Dermis blood vessel endothelial cell (primary cell): Measurements from ENCODE around the gene ADD1. TPM values are rescaled to one million over a fixed set of nuclear protein-coding genes. Genes with fewer than 3 reads are reported as not detected.

Experiments used
- DNase-seq: peaks from one replicate; pipeline ENCODE4 v3.0.0; 2010
- total RNA-seq: library from RNA; depleted of rRNA; stranded (reverse); fragments of >200 nt; gene quantifications from 2 replicates; pipeline ENCODE4 v1.2.3, GENCODE V29; 2014

ADD1 gene, protein sequence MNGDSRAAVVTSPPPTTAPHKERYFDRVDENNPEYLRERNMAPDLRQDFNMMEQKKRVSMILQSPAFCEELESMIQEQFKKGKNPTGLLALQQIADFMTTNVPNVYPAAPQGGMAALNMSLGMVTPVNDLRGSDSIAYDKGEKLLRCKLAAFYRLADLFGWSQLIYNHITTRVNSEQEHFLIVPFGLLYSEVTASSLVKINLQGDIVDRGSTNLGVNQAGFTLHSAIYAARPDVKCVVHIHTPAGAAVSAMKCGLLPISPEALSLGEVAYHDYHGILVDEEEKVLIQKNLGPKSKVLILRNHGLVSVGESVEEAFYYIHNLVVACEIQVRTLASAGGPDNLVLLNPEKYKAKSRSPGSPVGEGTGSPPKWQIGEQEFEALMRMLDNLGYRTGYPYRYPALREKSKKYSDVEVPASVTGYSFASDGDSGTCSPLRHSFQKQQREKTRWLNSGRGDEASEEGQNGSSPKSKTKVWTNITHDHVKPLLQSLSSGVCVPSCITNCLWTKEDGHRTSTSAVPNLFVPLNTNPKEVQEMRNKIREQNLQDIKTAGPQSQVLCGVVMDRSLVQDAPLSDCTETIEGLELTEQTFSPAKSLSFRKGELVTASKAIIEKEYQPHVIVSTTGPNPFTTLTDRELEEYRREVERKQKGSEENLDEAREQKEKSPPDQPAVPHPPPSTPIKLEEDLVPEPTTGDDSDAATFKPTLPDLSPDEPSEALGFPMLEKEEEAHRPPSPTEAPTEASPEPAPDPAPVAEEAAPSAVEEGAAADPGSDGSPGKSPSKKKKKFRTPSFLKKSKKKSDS
- 168 and 270 TPM in 2 replicates for total RNA-seq

GRCh38 chr4:2843263-2843940, at the start of gene ADD1:
TSS of gene ADD1 (plus strand) at chr4:2843844. CDS start at chr4:2875916, 32,072 bp downstream.
- peak; percentile 97 for DNase-seq

DNA sequence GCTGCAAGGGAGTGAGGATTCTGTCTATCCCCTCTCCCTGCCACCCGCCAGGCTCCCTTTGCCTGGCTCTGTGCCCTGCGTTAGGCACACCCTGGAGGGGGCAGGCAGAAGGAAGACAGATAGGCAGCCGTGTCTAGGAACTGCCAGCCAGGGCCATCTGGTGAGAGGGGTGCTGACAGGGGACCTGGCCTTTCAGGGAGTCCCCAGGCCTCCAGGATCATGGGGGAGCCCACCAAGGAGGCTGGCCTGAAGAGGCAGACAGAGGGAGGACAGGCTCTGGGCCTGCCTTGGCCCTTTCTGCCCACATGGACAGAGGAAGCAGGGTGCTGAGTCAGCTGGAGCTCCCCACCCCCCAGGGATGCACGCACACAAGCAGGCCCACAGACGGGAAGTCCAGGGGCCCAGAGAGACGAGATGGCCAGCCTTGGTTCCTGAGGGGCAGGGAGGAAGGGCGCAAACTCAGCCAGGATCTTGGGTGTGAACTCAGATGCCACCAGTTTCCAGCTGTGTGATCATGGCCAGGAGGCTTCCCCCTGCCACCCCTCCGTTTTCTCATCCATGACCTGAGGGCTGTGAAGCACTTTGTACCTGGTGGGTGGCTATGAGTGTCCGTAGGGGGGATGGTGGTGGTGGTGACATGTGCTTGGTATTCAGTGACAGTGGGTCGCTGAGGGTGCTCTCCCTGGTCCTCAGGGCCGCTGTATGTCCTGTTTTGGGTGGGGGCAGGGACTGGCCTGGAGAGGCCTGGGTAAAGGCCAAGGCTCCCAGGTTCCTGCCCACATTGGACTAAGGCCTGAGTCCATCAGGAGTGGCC, 49.0 kb upstream of the ADD1 start:
- peak; percentile 61 for DNase-seq

DNA sequence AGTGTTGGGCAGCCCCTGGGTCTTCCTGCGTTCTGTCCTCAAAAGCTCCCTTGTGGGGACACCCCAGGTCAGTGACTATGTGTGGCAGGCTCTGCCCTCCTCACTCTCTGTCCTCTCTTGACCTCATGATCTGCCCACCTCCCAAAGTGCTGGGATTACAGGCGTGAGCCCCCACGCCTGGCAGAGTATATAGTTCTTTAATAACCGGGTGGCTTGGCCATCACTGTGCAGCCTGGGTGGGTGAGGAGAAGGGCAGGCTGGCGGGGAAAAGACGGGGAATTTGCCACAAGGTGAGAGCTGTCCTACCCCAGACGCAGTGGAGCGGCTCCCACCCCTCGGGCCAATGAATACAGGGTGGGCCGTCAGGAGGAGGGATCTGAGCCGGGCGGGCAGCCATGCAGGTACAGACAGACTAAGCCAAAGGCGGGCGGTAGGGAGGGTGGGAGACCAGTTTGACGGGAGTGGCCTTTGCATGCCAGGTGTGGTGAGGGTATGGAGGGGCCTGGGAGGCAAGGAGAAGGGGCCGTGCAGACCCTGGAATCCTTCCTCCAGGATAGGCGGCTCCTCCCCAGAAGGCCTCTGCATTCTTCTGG, 48.2 kb upstream of the ADD1 start:
- no peak for DNase-seq

- DNase-seq: peak; percentile 48
These were observed 47.5 kb upstream of the ADD1 start for GRCh38 chr4:2795893-2796848.

DNA sequence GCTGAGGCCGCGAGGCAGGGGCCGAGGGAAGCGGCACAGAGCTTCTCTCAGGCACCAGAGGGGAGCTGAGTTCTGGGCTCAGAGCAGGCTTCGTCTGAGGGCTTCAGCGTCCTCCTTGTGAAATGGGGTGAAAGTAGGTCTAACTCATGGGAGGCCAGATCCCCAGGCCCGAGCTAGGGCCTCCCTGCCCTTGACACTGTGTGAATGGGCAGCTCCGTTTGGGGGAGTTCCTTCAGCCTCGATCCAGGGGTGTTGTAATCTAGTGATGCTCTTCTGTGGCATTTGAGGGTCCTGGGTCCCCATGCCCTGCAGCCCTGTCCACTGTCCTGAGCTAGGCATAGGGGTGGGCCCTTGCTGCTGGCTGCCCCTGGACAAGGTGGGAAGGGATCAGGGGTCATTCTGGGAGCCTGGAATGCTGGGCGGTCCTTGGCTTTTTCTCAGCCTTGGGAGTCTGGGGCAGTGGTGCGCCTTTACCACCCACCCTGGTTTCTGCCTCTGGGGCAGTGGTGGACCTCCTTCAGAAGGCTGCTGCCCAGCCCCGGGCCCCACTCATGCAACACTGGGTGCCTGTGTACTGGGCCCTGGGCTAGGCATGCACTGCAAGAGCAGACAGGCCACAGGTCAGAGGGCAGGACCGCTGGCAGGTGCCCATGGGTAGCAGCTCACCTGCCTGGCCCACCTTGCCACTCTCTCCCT, 46.6 kb upstream of the ADD1 start:
- no peak for DNase-seq

DNA sequence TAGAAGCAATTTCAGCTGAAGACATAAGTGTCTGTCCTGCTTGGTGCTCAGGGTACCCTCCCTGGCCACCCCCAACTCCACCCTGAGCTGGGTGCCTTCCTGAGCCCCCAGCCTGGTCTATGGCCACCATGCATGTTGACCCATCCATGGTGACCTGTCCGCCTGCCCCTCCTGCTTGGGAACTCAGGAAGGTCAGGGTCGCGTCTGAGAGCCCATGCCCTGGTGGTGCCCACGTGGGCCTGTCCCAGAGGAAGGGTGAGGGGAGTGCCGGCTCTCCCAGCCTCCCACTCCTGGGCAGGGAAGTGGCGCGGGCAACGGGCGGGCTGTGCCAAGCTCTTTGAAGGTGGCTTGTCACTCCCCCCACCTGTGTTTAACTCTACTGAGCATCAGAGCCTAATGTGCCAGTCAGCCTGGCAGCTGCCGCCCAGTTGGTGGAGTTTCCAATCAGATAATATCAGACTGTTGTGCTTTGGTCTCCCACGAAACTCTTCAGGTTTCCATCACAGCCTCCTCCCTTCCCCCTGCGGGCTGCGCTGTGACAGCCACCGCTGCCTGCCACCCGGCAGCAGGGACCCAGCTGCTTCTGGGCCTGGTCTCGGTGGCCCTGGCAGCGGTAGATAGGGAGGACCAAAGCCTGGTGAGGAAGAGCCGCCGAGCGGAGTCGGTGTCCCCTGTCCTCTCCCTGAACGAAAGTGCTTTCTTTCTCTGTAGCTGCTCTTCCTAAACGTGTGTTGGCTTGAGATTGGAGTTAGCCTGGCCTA, 45.9 kb upstream of the ADD1 start:
- no peak for DNase-seq

- peak; percentile 88 for DNase-seq
These were observed 45.0 kb upstream of the ADD1 start for GRCh38 chr4:2798399-2799223.

GRCh38 chr4:2799224-2799911, 44.3 kb upstream of the ADD1 start:
- DNase-seq: no peak

GRCh38 chr4:2799971-2800690, 43.5 kb upstream of the ADD1 start:
- no peak for DNase-seq

- DNase-seq: peak; percentile 43
These were observed 42.7 kb upstream of the ADD1 start for GRCh38 chr4:2800691-2801596.

DNA sequence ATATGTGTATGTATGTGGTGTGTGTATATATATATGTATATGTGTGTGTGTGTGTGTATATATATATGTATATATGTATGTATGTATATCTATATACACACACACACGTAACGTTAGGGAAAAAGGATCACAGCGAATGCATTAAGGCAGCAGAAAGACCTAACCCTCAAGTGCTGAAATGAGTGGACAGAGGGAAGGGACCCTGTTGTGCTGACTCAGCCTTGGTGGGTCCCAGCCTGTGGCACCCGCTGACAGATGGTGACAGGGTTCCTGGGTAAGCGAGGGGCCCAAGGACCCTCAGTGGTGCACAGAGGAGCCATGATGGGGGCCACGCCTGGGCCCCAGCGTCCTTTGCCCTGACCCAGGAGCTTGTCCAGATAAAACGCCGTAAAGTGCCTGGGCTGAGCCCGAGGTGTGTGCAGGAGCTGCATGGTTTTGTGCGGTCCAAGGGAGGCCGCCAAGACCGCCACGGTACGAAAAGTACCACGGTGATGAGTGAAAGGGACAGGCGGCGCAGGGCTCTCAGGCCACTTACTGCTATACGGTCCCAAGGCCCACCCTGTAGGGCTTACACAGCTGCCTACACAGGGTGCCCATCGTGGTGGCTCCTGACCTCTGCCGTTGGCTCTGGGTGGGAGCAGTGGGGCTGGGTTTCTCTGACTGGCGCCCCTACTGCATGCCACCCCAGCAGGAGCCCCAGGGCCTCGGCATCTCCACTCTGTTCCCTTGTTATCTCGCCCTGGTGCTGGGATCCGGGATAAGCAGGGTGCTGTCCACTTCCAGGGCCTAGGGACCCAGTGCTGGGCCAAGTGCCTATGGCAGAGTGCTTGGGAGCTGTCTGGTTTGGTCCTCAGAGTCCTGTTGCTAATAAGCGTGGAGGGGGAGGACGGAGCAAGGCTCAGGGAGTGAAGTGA, 40.8 kb upstream of the ADD1 start:
- no peak for DNase-seq

DNA sequence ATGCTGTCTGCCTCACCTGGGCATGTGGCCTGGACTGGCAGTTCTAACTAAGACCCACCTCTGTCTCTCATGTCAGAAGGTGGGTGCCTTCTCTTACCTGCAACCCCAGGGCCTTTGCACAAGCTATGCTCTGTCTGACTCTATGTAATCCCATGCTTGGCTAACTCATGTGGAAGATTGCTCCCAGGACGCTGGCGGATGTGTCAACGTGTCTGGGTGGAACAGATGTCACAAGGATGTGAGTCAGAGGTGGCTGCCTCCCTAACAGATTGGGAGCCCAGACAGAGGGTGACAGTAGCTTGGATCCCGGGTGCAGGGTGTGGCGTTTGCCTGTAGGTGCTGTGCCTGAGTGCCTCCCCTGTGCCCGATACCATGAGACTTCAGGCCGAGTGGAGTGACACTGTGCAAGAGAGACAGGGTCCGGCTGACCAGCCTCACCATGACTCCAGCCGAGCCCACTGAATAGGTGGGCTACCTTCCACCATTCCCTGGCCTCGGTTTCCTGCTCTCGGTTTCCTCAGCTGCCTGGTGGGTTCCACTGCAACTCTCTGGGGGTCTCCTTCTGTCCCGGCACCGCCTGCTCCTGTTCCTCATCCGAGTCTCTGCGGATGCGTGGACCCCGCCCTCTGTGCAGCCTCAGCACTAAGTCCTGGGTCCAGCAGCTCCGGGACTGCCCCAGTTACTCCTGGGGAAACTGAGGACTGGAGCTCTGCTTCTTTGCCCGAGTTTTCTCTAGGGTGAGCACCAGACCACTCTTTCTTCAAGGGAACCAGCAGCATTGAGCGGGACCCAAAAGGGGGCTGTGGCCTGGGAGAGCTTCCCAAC, 39.8 kb upstream of the ADD1 start:
- DNase-seq: no peak

DNA sequence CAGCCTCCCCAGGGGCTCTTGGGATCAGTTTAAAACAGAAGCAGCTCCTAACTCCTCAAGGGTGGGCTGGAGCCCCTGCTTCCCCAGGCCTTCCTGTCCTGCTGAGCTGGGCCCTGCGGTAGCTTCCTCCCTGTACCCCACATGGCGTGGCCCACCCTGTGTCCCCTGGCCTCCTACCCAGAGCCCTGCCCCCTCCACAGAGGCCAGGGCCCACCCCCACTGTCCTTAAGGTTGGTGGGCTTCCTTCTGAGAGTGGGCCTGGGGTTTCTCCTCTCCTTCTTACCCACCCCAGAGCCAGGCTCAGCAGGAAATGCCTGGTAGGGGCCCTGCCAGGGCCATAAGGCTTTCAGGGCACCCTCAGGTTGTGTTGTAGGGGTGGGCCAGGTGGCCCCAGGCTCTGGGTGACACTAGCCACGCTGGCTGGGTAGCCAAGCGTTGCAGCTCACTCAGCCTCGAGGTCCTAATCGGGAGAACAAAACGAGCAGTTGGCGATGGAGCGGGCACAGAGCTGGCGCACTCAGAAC, 39.1 kb upstream of the ADD1 start:
- no peak for DNase-seq
